ENCODE data around the gene ZDHHC14.

GRCh38 chr6:157681041-157681650, 300.2 kb downstream of the ZDHHC14 start:
- TF ChIP-seq, protein P1, sequence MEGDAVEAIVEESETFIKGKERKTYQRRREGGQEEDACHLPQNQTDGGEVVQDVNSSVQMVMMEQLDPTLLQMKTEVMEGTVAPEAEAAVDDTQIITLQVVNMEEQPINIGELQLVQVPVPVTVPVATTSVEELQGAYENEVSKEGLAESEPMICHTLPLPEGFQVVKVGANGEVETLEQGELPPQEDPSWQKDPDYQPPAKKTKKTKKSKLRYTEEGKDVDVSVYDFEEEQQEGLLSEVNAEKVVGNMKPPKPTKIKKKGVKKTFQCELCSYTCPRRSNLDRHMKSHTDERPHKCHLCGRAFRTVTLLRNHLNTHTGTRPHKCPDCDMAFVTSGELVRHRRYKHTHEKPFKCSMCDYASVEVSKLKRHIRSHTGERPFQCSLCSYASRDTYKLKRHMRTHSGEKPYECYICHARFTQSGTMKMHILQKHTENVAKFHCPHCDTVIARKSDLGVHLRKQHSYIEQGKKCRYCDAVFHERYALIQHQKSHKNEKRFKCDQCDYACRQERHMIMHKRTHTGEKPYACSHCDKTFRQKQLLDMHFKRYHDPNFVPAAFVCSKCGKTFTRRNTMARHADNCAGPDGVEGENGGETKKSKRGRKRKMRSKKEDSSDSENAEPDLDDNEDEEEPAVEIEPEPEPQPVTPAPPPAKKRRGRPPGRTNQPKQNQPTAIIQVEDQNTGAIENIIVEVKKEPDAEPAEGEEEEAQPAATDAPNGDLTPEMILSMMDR (IDR thresholded peaks at IDR 0.05): no peak
- no peak for TF ChIP-seq RFX5 (IDR thresholded peaks at IDR 0.05)
- TF ChIP-seq MYC (IDR thresholded peaks at IDR 0.05; ENCODE audit: borderline replicate concordance, low read length): no peak
- TF ChIP-seq, protein P2, sequence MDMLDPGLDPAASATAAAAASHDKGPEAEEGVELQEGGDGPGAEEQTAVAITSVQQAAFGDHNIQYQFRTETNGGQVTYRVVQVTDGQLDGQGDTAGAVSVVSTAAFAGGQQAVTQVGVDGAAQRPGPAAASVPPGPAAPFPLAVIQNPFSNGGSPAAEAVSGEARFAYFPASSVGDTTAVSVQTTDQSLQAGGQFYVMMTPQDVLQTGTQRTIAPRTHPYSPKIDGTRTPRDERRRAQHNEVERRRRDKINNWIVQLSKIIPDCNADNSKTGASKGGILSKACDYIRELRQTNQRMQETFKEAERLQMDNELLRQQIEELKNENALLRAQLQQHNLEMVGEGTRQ (IDR thresholded peaks at IDR 0.05): no peak
- no peak for TF ChIP-seq POLR2A (IDR thresholded peaks at IDR 0.05; ENCODE audit: low read length)
- TF ChIP-seq PHF8 (IDR thresholded peaks at IDR 0.05; ENCODE audit: borderline replicate concordance, low read depth): no peak
- TF ChIP-seq, protein P3, sequence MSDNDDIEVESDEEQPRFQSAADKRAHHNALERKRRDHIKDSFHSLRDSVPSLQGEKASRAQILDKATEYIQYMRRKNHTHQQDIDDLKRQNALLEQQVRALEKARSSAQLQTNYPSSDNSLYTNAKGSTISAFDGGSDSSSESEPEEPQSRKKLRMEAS (IDR thresholded peaks at IDR 0.05): no peak

Measured in A549 (cell line).